Stomach (tissue), 9 donors: ENCODE data around the gene SLC22A14. TPM values are rescaled to one million over a fixed set of nuclear protein-coding genes. Genes with fewer than 3 reads are reported as not detected.

Experiments used
- DNase-seq, 2 donors: peaks; one replicate each; pipeline versions ENCODE4 v3.0.0 to v3.0.0-alpha.2; 2013 to 2019
- H3K27ac ChIP-seq, 5 donors: fragments of 200-600 bp in 4 of 5; sonication (generic) in 4 of 5; one replicate each; pipeline ENCODE4 v1.5.1; 2013 to 2019; ENCODE audit warnings: mild to moderate bottlenecking in 1 of 5, moderate library complexity in 1 of 5
- H3K27me3 ChIP-seq, 3 donors: fragments of 200-600 bp; sonication (generic); one replicate each; pipeline ENCODE4 v1.5.1; 2017 to 2019; ENCODE audit warnings: mixed run types in 1 of 3
- H3K36me3 ChIP-seq, 4 donors: fragments of 200-600 bp; sonication (generic); 1 replicate in 3 of 4; 2 replicates in 1 of 4; pipeline ENCODE4 v1.5.1; 2016 to 2019
- H3K4me1 ChIP-seq, 4 donors: fragments of 200-600 bp; sonication (generic); one replicate each; pipeline ENCODE4 v1.5.1; 2016 to 2019
- H3K4me3 ChIP-seq, 4 donors: fragments of 200-600 bp; sonication (generic) in 3 of 4; one replicate each; pipeline ENCODE4 v1.5.1; 2016 to 2019; ENCODE audit warnings: mild to moderate bottlenecking in 1 of 4
- H3K9me3 ChIP-seq, 4 donors: fragments of 200-600 bp; sonication (generic); one replicate each; pipeline ENCODE4 v1.5.1; 2016 to 2019
- CTCF ChIP-seq, 7 experiments: fragments of 450-650 bp in 4 of 7; fragments of 200-600 bp in 3 of 7; sonication (generic) in 3 of 7; IDR thresholded peaks; one replicate each; pipeline ENCODE4 v1.5.1; 2016 to 2019; ENCODE audit warnings: antibody characterized with exemption in 7 of 7, control low read depth in 2 of 7, mild to moderate bottlenecking in 1 of 7
- EP300 ChIP-seq: sonication (generic); formaldehyde crosslinking; IDR thresholded peaks from one replicate; pipeline ENCODE4 v1.6.1; 2017; ENCODE audit warnings: antibody characterized with exemption
- POLR2A ChIP-seq, 4 donors: fragments of 450-650 bp; IDR thresholded peaks; one replicate each; pipeline ENCODE4 v1.6.1; 2016; ENCODE audit warnings: antibody characterized with exemption in 4 of 4, control low read depth in 2 of 4, mild to moderate bottlenecking in 1 of 4, moderate library complexity in 1 of 4
- POLR2AphosphoS5 ChIP-seq, 3 donors: sonication (generic); formaldehyde crosslinking; IDR thresholded peaks; one replicate each; pipeline ENCODE4 v1.6.1; 2016; ENCODE audit warnings: antibody characterized with exemption in 3 of 3
- WGBS, 5 donors: extraction: QIAGEN DNeasy Blood & Tissue Kit in 3 of 5; methylation state at CpG; one replicate each; pipeline versions ENCODE4 v1.1.5 to v1.1.7; 2013 to 2018; 5-methylcytosine and 5-hydroxymethylcytosine counted together
- intact Hi-C: fragments of 100-400 bp; cut with DNase I; formaldehyde crosslinking; loops from one replicate; pipeline ENCODE4 v1.15.1; 2023; ENCODE audit warnings: low total_unique reads
- polyA plus RNA-seq, 3 donors: library from polyadenylated mRNA; stranded (reverse); fragments of 200-250 nt; gene quantifications; one replicate each; pipeline ENCODE4 v1.2.3, GENCODE V29; 2013
- total RNA-seq, 5 donors: library from RNA; depleted of rRNA; stranded (reverse); fragments of >200 nt; gene quantifications; one replicate each; pipeline versions ENCODE4 v1.1.0 to v1.2.3, GENCODE V29; 2014 to 2016
- donor health status: healthy with polysubstance abuse.
- donor health status: Bipolar disorder and iron deficiency.
- donor health status: healthy.

SLC22A14 gene
- total and polyA plus RNA-seq, 8 donors, result 0.08 to 0.31 TPM; not detected in 6

GRCh38 chr3:38264353-38264771 is 17.7 kb upstream of the SLC22A14 start:
- Histone ChIP-seq H3K36me3 (peaks cover 0 to 8% (median 5%) of the 10 kb centered on the region in 4 donors), H3K27me3 (no peaks in the 10 kb centered on the region), H3K4me1 (no peaks in the 10 kb centered on the region), H3K27ac (no peak overlapping the region), H3K4me3 (no peak overlapping the region), H3K9me3 (no peaks in the 10 kb centered on the region)
- no peak for TF ChIP-seq POLR2A (IDR thresholded peaks at IDR 0.05)
- no peak for TF ChIP-seq EP300
- no peak for TF ChIP-seq CTCF (IDR thresholded peaks at IDR 0.05)
- TF ChIP-seq POLR2AphosphoS5 (IDR thresholded peaks at IDR 0.05), result no peak
- intact Hi-C loops, result no loop called here
- 0% methylated on average over 1 of the region's 1 CpG for WGBS, 5 donors
- DNase-seq, result no peak

GRCh38 chr3:38264779-38265178 is 17.3 kb upstream of the SLC22A14 start:
- intact Hi-C loops, result no loop called here
- no peaks in the 10 kb centered on the region for H3K4me1 ChIP-seq
- no peak overlapping the region for H3K27ac ChIP-seq
- no peaks in the 10 kb centered on the region for H3K9me3 ChIP-seq
- H3K27me3 ChIP-seq, result no peaks in the 10 kb centered on the region
- 70 to 90% (median 77%) methylated on average over 1 of the region's 1 CpG for WGBS, 5 donors
- H3K36me3 ChIP-seq, result peaks cover 0 to 8% (median 5%) of the 10 kb centered on the region in 4 donors
- no peak for DNase-seq
- TF ChIP-seq CTCF (IDR thresholded peaks at IDR 0.05) (no peak), EP300 (no peak), POLR2AphosphoS5 (IDR thresholded peaks at IDR 0.05) (no peak)
- H3K4me3 ChIP-seq, result no peak overlapping the region

- DNase-seq, result no peak
- no peaks in the 10 kb centered on the region for H3K9me3 ChIP-seq
- H3K36me3 ChIP-seq, result peaks cover 0 to 5% (median 3%) of the 10 kb centered on the region in 4 donors
- no peak within 1 kb of the TSS for H3K4me3 ChIP-seq
- H3K4me1 ChIP-seq, result no peaks in the 10 kb centered on the region
- TF ChIP-seq POLR2A (IDR thresholded peaks at IDR 0.05) (no peak), CTCF (IDR thresholded peaks at IDR 0.05) (no peak), EP300 (no peak), POLR2AphosphoS5 (IDR thresholded peaks at IDR 0.05) (no peak)
- WGBS, 5 donors, result 94 to 96% (median 95%) methylated on average over 8 to 9 of the region's 9 CpGs
- no peaks in the 10 kb centered on the region for H3K27me3 ChIP-seq
- no peak within 1 kb of the TSS for H3K27ac ChIP-seq
- intact Hi-C loops, result no loop called here
These were observed 16.3 kb upstream of the SLC22A14 start, which contains the start of gene SLC22A13 for GRCh38 chr3:38265604-38266307. TSS of gene SLC22A13 (plus strand) at chr3:38265812. CDS start at chr3:38265861, 49 bp downstream.

- DNase-seq, result no peak
- Histone ChIP-seq H3K4me1 (no peaks in the 10 kb centered on the region), H3K9me3 (no peaks in the 10 kb centered on the region), H3K27ac (no peak overlapping the region), H3K27me3 (no peaks in the 10 kb centered on the region), H3K4me3 (no peak overlapping the region), H3K36me3 (peaks cover 0 to 5% (median 0%) of the 10 kb centered on the region in 4 donors)
- TF ChIP-seq POLR2AphosphoS5 (IDR thresholded peaks at IDR 0.05) (no peak), EP300 (no peak), POLR2A (IDR thresholded peaks at IDR 0.05) (no peak), CTCF (IDR thresholded peaks at IDR 0.05) (no peak)
- 83 to 95% (median 90%) methylated on average over 1 of the region's 1 CpG for WGBS, 5 donors
- intact Hi-C loops, result no loop called here
These were observed 15.3 kb upstream of the SLC22A14 start for GRCh38 chr3:38266810-38267209.
